Amniotic epithelial cell (primary cell): ENCODE measurements around the gene HOXD12.

Experiments used
- DNase-seq: peaks from one replicate; pipeline ENCODE4 v3.0.0-alpha.2; 2010; ENCODE audit warnings: low read depth

The HOXD12 gene

GRCh38 chr2:176099728-176100546, at the start of gene HOXD12:
HOXD12 (plus strand) TSS chr2:176099795; CDS start chr2:176099802, 7 bp downstream.
- DNase-seq: no peak

GRCh38 chr2:176056406-176056805, 43.2 kb upstream of the HOXD12 start:
- DNase-seq: no peak

- DNase-seq: no peak
These were observed 35.6 kb upstream of the HOXD12 start for GRCh38 chr2:176063958-176064357.

GRCh38 chr2:176066645-176067588, 32.7 kb upstream of the HOXD12 start:
- no peak for DNase-seq

GRCh38 chr2:176067589-176068418, 31.8 kb upstream of the HOXD12 start:
- no peak for DNase-seq

GRCh38 chr2:176068419-176068832, 31.2 kb upstream of the HOXD12 start:
- no peak for DNase-seq

GRCh38 chr2:176071330-176072291, 28.0 kb upstream of the HOXD12 start:
- DNase-seq: no peak

GRCh38 chr2:176072292-176072669, 27.3 kb upstream of the HOXD12 start:
- DNase-seq: no peak

GRCh38 chr2:176072951-176073904, 26.4 kb upstream of the HOXD12 start:
- DNase-seq: no peak

- no peak for DNase-seq
These were observed 24.6 kb upstream of the HOXD12 start for GRCh38 chr2:176074919-176075425.

GRCh38 chr2:176075481-176075880, 24.1 kb upstream of the HOXD12 start:
- no peak for DNase-seq

GRCh38 chr2:176076063-176076462, 23.5 kb upstream of the HOXD12 start:
- DNase-seq: no peak

- DNase-seq: no peak
These were observed 22.8 kb upstream of the HOXD12 start for GRCh38 chr2:176076796-176077195.

- no peak for DNase-seq
These were observed 20.9 kb upstream of the HOXD12 start for GRCh38 chr2:176078541-176079284.

- no peak for DNase-seq
These were observed 20.2 kb upstream of the HOXD12 start for GRCh38 chr2:176079285-176079830.

GRCh38 chr2:176079831-176080539, 19.6 kb upstream of the HOXD12 start:
- no peak for DNase-seq

GRCh38 chr2:176080540-176081375, 18.8 kb upstream of the HOXD12 start:
- no peak for DNase-seq
